ENCODE data around the gene NTSR2. TPM values are rescaled to one million over a fixed set of nuclear protein-coding genes. Genes with fewer than 3 reads are reported as not detected.

NTSR2 gene
- total and polyA plus RNA-seq, 2 experiments from 2014 or later, result not detected

DNA sequence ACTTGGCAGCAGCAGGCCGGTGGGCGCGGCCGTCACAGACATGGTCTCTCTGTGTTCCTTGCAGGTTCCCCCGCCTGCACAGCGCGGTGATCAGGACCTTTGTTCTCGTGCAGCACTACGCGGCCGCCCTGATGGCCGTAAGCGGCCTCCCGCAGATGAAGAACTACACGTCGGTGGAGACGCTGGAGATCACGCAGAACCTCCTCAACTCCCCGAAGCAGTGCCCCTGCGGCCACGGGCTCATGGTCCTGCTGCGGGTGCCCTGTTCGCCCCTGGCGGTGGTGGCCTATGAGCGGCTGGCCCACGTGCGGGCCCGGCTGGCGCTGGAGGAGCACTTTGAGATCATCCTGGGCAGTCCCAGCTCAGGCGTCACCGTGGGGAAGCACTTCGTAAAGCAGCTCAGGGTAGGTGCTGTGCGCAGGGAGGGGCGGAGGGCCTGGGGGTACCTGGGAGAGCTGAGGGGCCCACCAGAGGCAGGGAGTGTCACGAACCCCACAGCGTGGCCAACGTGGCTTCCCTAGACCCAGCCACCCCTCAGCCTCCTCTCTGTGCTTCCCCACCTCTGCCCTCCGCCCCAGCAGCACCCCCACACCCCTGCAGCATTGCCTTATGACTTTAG is 59.3 kb downstream of the NTSR2 start:
- no peaks in the 10 kb centered on the region for H3K4me1 ChIP-seq (ENCODE audit: low read depth)
- no peak overlapping the region for H3K4me3 ChIP-seq
- DNase-seq (ENCODE audit: low read depth in 1 of 2, low spot score in 1 of 2), result no peak
- H3K27ac ChIP-seq, result no peak overlapping the region
- H3K36me3 ChIP-seq, result peaks cover 46% of the 10 kb centered on the region
- no peaks in the 10 kb centered on the region for H3K9me3 ChIP-seq (ENCODE audit: low read depth)
- no peaks in the 10 kb centered on the region for H3K27me3 ChIP-seq
- TF ChIP-seq, protein P1, sequence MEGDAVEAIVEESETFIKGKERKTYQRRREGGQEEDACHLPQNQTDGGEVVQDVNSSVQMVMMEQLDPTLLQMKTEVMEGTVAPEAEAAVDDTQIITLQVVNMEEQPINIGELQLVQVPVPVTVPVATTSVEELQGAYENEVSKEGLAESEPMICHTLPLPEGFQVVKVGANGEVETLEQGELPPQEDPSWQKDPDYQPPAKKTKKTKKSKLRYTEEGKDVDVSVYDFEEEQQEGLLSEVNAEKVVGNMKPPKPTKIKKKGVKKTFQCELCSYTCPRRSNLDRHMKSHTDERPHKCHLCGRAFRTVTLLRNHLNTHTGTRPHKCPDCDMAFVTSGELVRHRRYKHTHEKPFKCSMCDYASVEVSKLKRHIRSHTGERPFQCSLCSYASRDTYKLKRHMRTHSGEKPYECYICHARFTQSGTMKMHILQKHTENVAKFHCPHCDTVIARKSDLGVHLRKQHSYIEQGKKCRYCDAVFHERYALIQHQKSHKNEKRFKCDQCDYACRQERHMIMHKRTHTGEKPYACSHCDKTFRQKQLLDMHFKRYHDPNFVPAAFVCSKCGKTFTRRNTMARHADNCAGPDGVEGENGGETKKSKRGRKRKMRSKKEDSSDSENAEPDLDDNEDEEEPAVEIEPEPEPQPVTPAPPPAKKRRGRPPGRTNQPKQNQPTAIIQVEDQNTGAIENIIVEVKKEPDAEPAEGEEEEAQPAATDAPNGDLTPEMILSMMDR (IDR thresholded peaks at IDR 0.05; ENCODE audit: low read depth, low read length), result no peak

Other genes starting within 250 kb of the NTSR2 start
- 22.6 and 27.2 TPM in 2 replicates for gene E2F6, start 204.0 kb downstream of the NTSR2 start, total RNA-seq
- 22.6 and 23.5 TPM in 2 replicates for gene E2F6, start 204.0 kb downstream of the NTSR2 start, polyA plus RNA-seq
- gene GREB1, start 136.2 kb downstream of the NTSR2 start, total RNA-seq, result 32.6 and 50.5 TPM in 2 replicates
- 27.1 and 36.8 TPM in 2 replicates for gene GREB1, start 136.2 kb downstream of the NTSR2 start, polyA plus RNA-seq
- 45.6 and 58.3 TPM in 2 replicates for gene LPIN1, start 76.4 kb upstream of the NTSR2 start, total RNA-seq
- gene LPIN1, start 76.4 kb upstream of the NTSR2 start, polyA plus RNA-seq, result 47.0 and 56.6 TPM in 2 replicates